Endodermal cell (in vitro differentiated cells): Measurements from ENCODE around the gene CEP112. TPM values are rescaled to one million over a fixed set of nuclear protein-coding genes. Genes with fewer than 3 reads are reported as not detected.

Experiments used
- DNase-seq: peaks from one replicate; pipeline ENCODE4 v3.0.0-alpha.2; 2017
- H3K27ac ChIP-seq: 2 replicates; pipeline ENCODE4 v1.5.1; 2013; ENCODE audit warnings: mild to moderate bottlenecking, low read depth, low read length, moderate library complexity
- H3K27me3 ChIP-seq: 2 replicates; pipeline ENCODE4 v1.6.1; 2013; ENCODE audit warnings: mild to moderate bottlenecking, low read length, moderate library complexity; ENCODE audit not compliant: insufficient read depth, control insufficient read depth, poor library complexity, severe bottlenecking
- H3K36me3 ChIP-seq: 2 replicates; pipeline ENCODE4 v1.7.0; 2013; ENCODE audit warnings: mild to moderate bottlenecking, low read length, moderate library complexity; ENCODE audit not compliant: control insufficient read depth, insufficient read depth
- H3K4me1 ChIP-seq: one replicate; pipeline ENCODE4 v1.7.0; 2013; ENCODE audit warnings: low read length; ENCODE audit not compliant: control insufficient read depth, insufficient read depth
- H3K4me3 ChIP-seq: 2 replicates; pipeline ENCODE4 v1.5.1; 2013; ENCODE audit warnings: mild to moderate bottlenecking, low read length, moderate library complexity
- H3K9ac ChIP-seq: 2 replicates; pipeline ENCODE4 v1.6.1; 2013; ENCODE audit warnings: mild to moderate bottlenecking, low read length, moderate library complexity; ENCODE audit not compliant: poor library complexity, severe bottlenecking; ENCODE audit errors: extremely low read depth
- H3K9me3 ChIP-seq: 2 replicates; pipeline ENCODE4 v1.6.1; 2013; ENCODE audit warnings: mild to moderate bottlenecking, low read length, moderate library complexity; ENCODE audit not compliant: control insufficient read depth
- H3K27ac Mint-ChIP-seq: 2 replicates; pipeline ENCODE4 v1.8.0; 2020; ENCODE audit warnings: mixed read lengths
- H3K27me3 Mint-ChIP-seq: 2 replicates; pipeline ENCODE4 v1.8.0; 2021; ENCODE audit warnings: mild to moderate bottlenecking, mixed read lengths; ENCODE audit not compliant: insufficient read depth
- H3K36me3 Mint-ChIP-seq: 2 replicates; pipeline ENCODE4 v1.8.0; 2020; ENCODE audit warnings: low read depth, mixed read lengths
- H3K4me1 Mint-ChIP-seq: 2 replicates; pipeline ENCODE4 v1.8.0; 2020; ENCODE audit warnings: mixed read lengths
- H3K4me3 Mint-ChIP-seq: 2 replicates; pipeline ENCODE4 v1.8.0; 2020; ENCODE audit warnings: mild to moderate bottlenecking, moderate library complexity, mixed read lengths
- H3K9me3 Mint-ChIP-seq: 2 replicates; pipeline ENCODE4 v1.8.0; 2020; ENCODE audit warnings: mild to moderate bottlenecking, mixed read lengths
- WGBS, 2 experiments: methylation state at CpG; one replicate each; pipeline versions ENCODE4 v1.1.5 to v1.1.7; 2013; ENCODE audit warnings: missing lambda C conversion rate in 2 of 2, mixed read lengths in 1 of 2; ENCODE audit not compliant: insufficient coverage in 1 of 2, insufficient read length in 1 of 2; 5-methylcytosine and 5-hydroxymethylcytosine counted together
- total RNA-seq, 2 donors: library from RNA; stranded (reverse); fragmentation: NEBNext Ultra II Directional in 1 of 2; extraction: Animal tissue kit (Norgen Biotek cat#: 25700) in 1 of 2; gene quantifications; 2 replicates in 1 of 2; 3 replicates in 1 of 2; pipeline ENCODE4 v1.2.1, GENCODE V29; 2021
- TF ChIP-seq, protein P1 (sequence below): fragments of 200-600 bp; sonication (generic); conservative IDR thresholded peaks from 2 replicates; pipeline ENCODE4 v1.5.0; 2021; ENCODE audit warnings: antibody characterized with exemption, mild to moderate bottlenecking

CEP112 gene
- total RNA-seq, 2 donors from 2014 or later: 15.2 to 21.4 TPM

DNA sequence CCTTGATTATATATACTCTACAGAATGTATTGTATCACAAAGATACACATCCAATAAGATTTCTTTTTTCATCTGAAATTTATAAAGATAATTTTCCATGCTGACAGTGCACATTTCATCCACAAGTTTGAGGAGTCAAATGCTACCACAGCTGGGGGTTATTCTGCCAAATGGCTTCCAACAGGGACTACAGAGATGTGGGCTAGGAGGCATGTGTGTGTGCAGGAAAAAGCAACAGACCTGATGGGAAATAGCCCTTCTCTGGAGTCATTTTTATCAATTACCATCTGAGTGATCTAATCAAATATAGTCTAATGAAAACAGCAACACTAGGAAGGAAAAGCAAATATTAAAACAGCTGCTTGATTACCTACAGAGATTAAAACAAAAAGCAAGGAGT is 290.5 kb downstream of the CEP112 start:
- H3K27ac ChIP-seq: no peak overlapping the region
- H3K27me3 Mint-ChIP-seq: no peaks in the 10 kb centered on the region
- DNase-seq: no peak
- TF ChIP-seq, protein P1, sequence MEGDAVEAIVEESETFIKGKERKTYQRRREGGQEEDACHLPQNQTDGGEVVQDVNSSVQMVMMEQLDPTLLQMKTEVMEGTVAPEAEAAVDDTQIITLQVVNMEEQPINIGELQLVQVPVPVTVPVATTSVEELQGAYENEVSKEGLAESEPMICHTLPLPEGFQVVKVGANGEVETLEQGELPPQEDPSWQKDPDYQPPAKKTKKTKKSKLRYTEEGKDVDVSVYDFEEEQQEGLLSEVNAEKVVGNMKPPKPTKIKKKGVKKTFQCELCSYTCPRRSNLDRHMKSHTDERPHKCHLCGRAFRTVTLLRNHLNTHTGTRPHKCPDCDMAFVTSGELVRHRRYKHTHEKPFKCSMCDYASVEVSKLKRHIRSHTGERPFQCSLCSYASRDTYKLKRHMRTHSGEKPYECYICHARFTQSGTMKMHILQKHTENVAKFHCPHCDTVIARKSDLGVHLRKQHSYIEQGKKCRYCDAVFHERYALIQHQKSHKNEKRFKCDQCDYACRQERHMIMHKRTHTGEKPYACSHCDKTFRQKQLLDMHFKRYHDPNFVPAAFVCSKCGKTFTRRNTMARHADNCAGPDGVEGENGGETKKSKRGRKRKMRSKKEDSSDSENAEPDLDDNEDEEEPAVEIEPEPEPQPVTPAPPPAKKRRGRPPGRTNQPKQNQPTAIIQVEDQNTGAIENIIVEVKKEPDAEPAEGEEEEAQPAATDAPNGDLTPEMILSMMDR: no peak
- H3K4me1 ChIP-seq: peaks cover 4% of the 10 kb centered on the region
- H3K27ac Mint-ChIP-seq: no peak overlapping the region
- H3K36me3 ChIP-seq: no peaks in the 10 kb centered on the region
- no peaks in the 10 kb centered on the region for H3K27me3 ChIP-seq
- no peaks in the 10 kb centered on the region for H3K36me3 Mint-ChIP-seq
- peaks cover 22% of the 10 kb centered on the region for H3K4me1 Mint-ChIP-seq
- no peak overlapping the region for H3K4me3 Mint-ChIP-seq
- H3K4me3 ChIP-seq: no peak overlapping the region
- no peak overlapping the region for H3K9ac ChIP-seq
- H3K9me3 ChIP-seq: no peaks in the 10 kb centered on the region
- no peaks in the 10 kb centered on the region for H3K9me3 Mint-ChIP-seq

- H3K4me3 ChIP-seq: no peak overlapping the region
- Mint-ChIP-seq H3K4me3 (no peak overlapping the region), H3K36me3 (no peaks in the 10 kb centered on the region), H3K9me3 (no peaks in the 10 kb centered on the region), H3K4me1 (peaks cover 27% of the 10 kb centered on the region), H3K27me3 (no peaks in the 10 kb centered on the region), H3K27ac (no peak overlapping the region)
- TF ChIP-seq, protein P1: no peak
- no peak overlapping the region for H3K9ac ChIP-seq
- WGBS, 2 experiments: 93 to 96% methylated on average over 5 to 6 of the region's 6 CpGs
- H3K36me3 ChIP-seq: no peaks in the 10 kb centered on the region
- H3K4me1 ChIP-seq: peaks cover 4% of the 10 kb centered on the region
- no peak for DNase-seq
- no peaks in the 10 kb centered on the region for H3K27me3 ChIP-seq
- no peak overlapping the region for H3K27ac ChIP-seq
- H3K9me3 ChIP-seq: no peaks in the 10 kb centered on the region
These were observed 291.7 kb downstream of the CEP112 start for GRCh38 chr17:65900216-65900615.

DNA sequence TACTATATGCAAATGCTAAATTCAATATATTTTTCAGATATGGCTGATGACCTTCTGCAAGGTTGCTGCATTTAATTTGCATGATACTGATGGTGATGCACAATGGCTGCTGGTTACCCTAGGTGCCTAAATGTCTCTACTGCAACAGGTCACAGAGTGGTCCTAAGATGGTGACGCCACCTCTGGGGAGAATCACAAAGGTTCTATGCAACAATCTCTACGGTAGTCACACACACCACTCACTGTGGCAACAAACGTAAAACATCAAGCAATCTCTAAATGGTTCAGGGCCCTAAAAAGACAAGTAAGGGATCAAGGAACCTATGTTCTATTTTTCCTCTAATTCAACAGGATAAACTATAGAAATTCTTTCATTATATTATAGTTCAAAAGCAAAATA is 293.3 kb downstream of the CEP112 start:
- Mint-ChIP-seq H3K4me3 (no peak overlapping the region), H3K27me3 (no peaks in the 10 kb centered on the region), H3K9me3 (no peaks in the 10 kb centered on the region), H3K4me1 (peaks cover 21% of the 10 kb centered on the region), H3K36me3 (no peaks in the 10 kb centered on the region), H3K27ac (no peak overlapping the region)
- Histone ChIP-seq H3K27ac (no peak overlapping the region), H3K9me3 (no peaks in the 10 kb centered on the region), H3K36me3 (no peaks in the 10 kb centered on the region), H3K4me1 (peaks cover 4% of the 10 kb centered on the region), H3K9ac (no peak overlapping the region), H3K4me3 (no peak overlapping the region), H3K27me3 (no peaks in the 10 kb centered on the region)
- TF ChIP-seq, protein P1: no peak
- no peak for DNase-seq
- WGBS, 2 experiments: 95 to 100% methylated on average over 1 to 3 of the region's 3 CpGs
